Measurements from ENCODE around the gene CHD9NB.

DNA sequence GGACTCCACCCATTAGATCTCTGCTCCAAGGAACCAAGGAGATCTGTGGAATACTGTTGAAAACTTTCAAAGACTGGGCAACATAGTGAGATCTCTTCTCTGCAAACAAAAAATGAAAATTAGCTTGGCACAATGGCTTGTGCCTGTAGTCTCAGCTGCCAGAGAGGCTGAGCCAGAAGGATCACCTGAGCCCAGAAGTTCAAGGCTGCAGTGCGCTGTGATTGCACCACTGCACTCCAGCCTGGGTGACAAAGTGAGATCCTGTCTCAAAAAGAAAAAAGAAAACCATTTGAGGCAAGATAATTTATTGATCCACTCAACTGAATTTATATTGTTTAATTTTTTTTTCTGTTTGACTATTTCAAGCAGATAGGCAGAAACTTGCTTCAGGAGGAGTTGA is 54.8 kb downstream of the CHD9NB start:
- TF ChIP-seq, protein P1, sequence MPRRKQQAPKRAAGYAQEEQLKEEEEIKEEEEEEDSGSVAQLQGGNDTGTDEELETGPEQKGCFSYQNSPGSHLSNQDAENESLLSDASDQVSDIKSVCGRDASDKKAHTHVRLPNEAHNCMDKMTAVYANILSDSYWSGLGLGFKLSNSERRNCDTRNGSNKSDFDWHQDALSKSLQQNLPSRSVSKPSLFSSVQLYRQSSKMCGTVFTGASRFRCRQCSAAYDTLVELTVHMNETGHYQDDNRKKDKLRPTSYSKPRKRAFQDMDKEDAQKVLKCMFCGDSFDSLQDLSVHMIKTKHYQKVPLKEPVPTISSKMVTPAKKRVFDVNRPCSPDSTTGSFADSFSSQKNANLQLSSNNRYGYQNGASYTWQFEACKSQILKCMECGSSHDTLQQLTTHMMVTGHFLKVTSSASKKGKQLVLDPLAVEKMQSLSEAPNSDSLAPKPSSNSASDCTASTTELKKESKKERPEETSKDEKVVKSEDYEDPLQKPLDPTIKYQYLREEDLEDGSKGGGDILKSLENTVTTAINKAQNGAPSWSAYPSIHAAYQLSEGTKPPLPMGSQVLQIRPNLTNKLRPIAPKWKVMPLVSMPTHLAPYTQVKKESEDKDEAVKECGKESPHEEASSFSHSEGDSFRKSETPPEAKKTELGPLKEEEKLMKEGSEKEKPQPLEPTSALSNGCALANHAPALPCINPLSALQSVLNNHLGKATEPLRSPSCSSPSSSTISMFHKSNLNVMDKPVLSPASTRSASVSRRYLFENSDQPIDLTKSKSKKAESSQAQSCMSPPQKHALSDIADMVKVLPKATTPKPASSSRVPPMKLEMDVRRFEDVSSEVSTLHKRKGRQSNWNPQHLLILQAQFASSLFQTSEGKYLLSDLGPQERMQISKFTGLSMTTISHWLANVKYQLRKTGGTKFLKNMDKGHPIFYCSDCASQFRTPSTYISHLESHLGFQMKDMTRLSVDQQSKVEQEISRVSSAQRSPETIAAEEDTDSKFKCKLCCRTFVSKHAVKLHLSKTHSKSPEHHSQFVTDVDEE (CRISPR knock-in tag; IDR thresholded peaks at IDR 0.05), result no peak
- TF ChIP-seq CSDC2 (CRISPR knock-in tag; IDR thresholded peaks at IDR 0.05), result no peak

Data from SK-N-SH treated with all-trans-retinoic acid at 6 μM for 48 hours (cell line).